PFSK-1 (cell line): Measurements from ENCODE around the gene ZNF418.

Source experiments
- FOXP2 ChIP-seq: optimal IDR thresholded peaks from 2 replicates; pipeline ENCODE3; 2011; ENCODE audit warnings: borderline replicate concordance, control low read depth, inconsistent platforms; ENCODE audit not compliant: insufficient read depth; ENCODE audit errors: extremely low read length, extremely low read depth
- POLR2AphosphoS5 ChIP-seq: IDR thresholded peaks from 2 replicates; pipeline ENCODE4 v1.6.1; 2012; ENCODE audit warnings: low read depth, mild to moderate bottlenecking, control low read depth, low read length, moderate library complexity
- SIN3A ChIP-seq: IDR thresholded peaks from 2 replicates; pipeline ENCODE4 v1.6.1; 2012; ENCODE audit warnings: mild to moderate bottlenecking, low read length, moderate library complexity, borderline replicate concordance; ENCODE audit not compliant: insufficient read depth
- TAF1 ChIP-seq: IDR thresholded peaks from 2 replicates; pipeline ENCODE4 v1.6.1; 2012; ENCODE audit warnings: low read length, control low read depth, borderline replicate concordance; ENCODE audit not compliant: insufficient read depth
- TF ChIP-seq, protein P1 (sequence below), 2 experiments: IDR thresholded peaks; 2 replicates each; pipeline versions ENCODE4 v1.6.1 to v1.8.0; 2011 to 2012; ENCODE audit warnings: low read depth in 2 of 2, low read length in 2 of 2, control low read depth in 1 of 2, inconsistent platforms in 1 of 2, mild to moderate bottlenecking in 1 of 2, moderate library complexity in 1 of 2; ENCODE audit not compliant: insufficient read depth in 1 of 2

ZNF418 gene

GRCh38 chr19:57872450-57872849, 62.8 kb downstream of the ZNF418 start:
- TF ChIP-seq, protein P1, sequence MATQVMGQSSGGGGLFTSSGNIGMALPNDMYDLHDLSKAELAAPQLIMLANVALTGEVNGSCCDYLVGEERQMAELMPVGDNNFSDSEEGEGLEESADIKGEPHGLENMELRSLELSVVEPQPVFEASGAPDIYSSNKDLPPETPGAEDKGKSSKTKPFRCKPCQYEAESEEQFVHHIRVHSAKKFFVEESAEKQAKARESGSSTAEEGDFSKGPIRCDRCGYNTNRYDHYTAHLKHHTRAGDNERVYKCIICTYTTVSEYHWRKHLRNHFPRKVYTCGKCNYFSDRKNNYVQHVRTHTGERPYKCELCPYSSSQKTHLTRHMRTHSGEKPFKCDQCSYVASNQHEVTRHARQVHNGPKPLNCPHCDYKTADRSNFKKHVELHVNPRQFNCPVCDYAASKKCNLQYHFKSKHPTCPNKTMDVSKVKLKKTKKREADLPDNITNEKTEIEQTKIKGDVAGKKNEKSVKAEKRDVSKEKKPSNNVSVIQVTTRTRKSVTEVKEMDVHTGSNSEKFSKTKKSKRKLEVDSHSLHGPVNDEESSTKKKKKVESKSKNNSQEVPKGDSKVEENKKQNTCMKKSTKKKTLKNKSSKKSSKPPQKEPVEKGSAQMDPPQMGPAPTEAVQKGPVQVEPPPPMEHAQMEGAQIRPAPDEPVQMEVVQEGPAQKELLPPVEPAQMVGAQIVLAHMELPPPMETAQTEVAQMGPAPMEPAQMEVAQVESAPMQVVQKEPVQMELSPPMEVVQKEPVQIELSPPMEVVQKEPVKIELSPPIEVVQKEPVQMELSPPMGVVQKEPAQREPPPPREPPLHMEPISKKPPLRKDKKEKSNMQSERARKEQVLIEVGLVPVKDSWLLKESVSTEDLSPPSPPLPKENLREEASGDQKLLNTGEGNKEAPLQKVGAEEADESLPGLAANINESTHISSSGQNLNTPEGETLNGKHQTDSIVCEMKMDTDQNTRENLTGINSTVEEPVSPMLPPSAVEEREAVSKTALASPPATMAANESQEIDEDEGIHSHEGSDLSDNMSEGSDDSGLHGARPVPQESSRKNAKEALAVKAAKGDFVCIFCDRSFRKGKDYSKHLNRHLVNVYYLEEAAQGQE (IDR thresholded peaks at IDR 0.05; ENCODE audit: insufficient read depth in 1 of 2, low read depth in 2 of 2, low read length in 2 of 2) = no peak
- TF ChIP-seq TAF1 (no peak), SIN3A (no peak), FOXP2 (no peak), POLR2AphosphoS5 (no peak)
